ENCODE measurements around the gene ELP2.
A peak's percentile ranks its signal among the peaks of the same experiment; 100 is the strongest.
"Not testable (repeated sequence)": the region's sequence is repeated elsewhere in the genome, so short reads cannot be mapped to it uniquely, and the experiment has no call there.

The ELP2 gene

GRCh38 chr18:36203360-36203895 is 73.7 kb downstream of the ELP2 start:
- DNase-seq (ENCODE audit: low spot score in 2 of 2) (peak in 1 of 2 donors; percentile 32), ATAC-seq (no peak)
- Mint-ChIP-seq H3K27ac (no peak overlapping the region), H3K4me3 (no peak overlapping the region), H3K36me3 (no peaks in the 10 kb centered on the region), H3K9me3 (no peaks in the 10 kb centered on the region), H3K4me1 (no peaks in the 10 kb centered on the region)

GRCh38 chr18:36205166-36205565 is 75.5 kb downstream of the ELP2 start:
- ATAC-seq: no peak
- no peaks in the 10 kb centered on the region for H3K36me3 Mint-ChIP-seq
- H3K4me3 Mint-ChIP-seq: no peak overlapping the region
- H3K4me1 Mint-ChIP-seq: no peaks in the 10 kb centered on the region
- no peaks in the 10 kb centered on the region for H3K9me3 Mint-ChIP-seq
- H3K27ac Mint-ChIP-seq: no peak overlapping the region
- peak in 1 of 2 donors; percentile 18 for DNase-seq (ENCODE audit: low spot score in 2 of 2)

- no peak for DNase-seq (ENCODE audit: low spot score in 2 of 2)
- Mint-ChIP-seq H3K4me3 (no peak overlapping the region), H3K27ac (no peak overlapping the region), H3K9me3 (no peaks in the 10 kb centered on the region), H3K36me3 (no peaks in the 10 kb centered on the region), H3K4me1 (no peaks in the 10 kb centered on the region)
- no peak for ATAC-seq
Measured at GRCh38 chr18:36207303-36207702, 77.6 kb downstream of the ELP2 start.

GRCh38 chr18:36207969-36208368 is 78.3 kb downstream of the ELP2 start:
- not testable (repeated sequence) for ATAC-seq; H3K9me3 Mint-ChIP-seq; H3K36me3 Mint-ChIP-seq; H3K27ac Mint-ChIP-seq; H3K4me1 Mint-ChIP-seq; DNase-seq (ENCODE audit: low spot score in 2 of 2); H3K4me3 Mint-ChIP-seq

- H3K9me3 Mint-ChIP-seq: no peaks in the 10 kb centered on the region
- no peak overlapping the region for H3K4me3 Mint-ChIP-seq
- peak; percentile 25 for ATAC-seq
- H3K36me3 Mint-ChIP-seq: no peaks in the 10 kb centered on the region
- no peak for DNase-seq (ENCODE audit: low spot score in 2 of 2)
- no peak overlapping the region for H3K27ac Mint-ChIP-seq
- H3K4me1 Mint-ChIP-seq: no peaks in the 10 kb centered on the region
Measured at GRCh38 chr18:36211612-36212065, 81.9 kb downstream of the ELP2 start.

- Mint-ChIP-seq H3K36me3 (no peaks in the 10 kb centered on the region), H3K27ac (no peak overlapping the region)
Measured at GRCh38 chr18:36212301-36213171, 82.8 kb downstream of the ELP2 start.

GRCh38 chr18:36214811-36215210 is 85.1 kb downstream of the ELP2 start:
- no peaks in the 10 kb centered on the region for H3K36me3 Mint-ChIP-seq
- no peak overlapping the region for H3K27ac Mint-ChIP-seq
- no peak for DNase-seq (ENCODE audit: low spot score in 2 of 2)
- no peak for ATAC-seq
- H3K4me1 Mint-ChIP-seq: no peaks in the 10 kb centered on the region
- no peak overlapping the region for H3K4me3 Mint-ChIP-seq
- H3K9me3 Mint-ChIP-seq: no peaks in the 10 kb centered on the region

More at GRCh38 chr18:36212301-36213171, 82.8 kb downstream of the ELP2 start:
- no peak for DNase-seq (ENCODE audit: low spot score in 2 of 2)
- no peaks in the 10 kb centered on the region for H3K4me1 Mint-ChIP-seq
- ATAC-seq: no peak
- H3K4me3 Mint-ChIP-seq: no peak overlapping the region
- H3K9me3 Mint-ChIP-seq: no peaks in the 10 kb centered on the region

- H3K4me1 Mint-ChIP-seq: no peaks in the 10 kb centered on the region
- no peaks in the 10 kb centered on the region for H3K36me3 Mint-ChIP-seq
- H3K4me3 Mint-ChIP-seq: no peak overlapping the region
- H3K27ac Mint-ChIP-seq: no peak overlapping the region
- no peaks in the 10 kb centered on the region for H3K9me3 Mint-ChIP-seq
- DNase-seq (ENCODE audit: low spot score in 2 of 2) (no peak), ATAC-seq (peak; percentile 19)
Measured at GRCh38 chr18:36215577-36215976, 85.9 kb downstream of the ELP2 start.

GRCh38 chr18:36217348-36217747 is 87.6 kb downstream of the ELP2 start:
- H3K9me3 Mint-ChIP-seq: no peaks in the 10 kb centered on the region
- H3K4me1 Mint-ChIP-seq: no peaks in the 10 kb centered on the region
- no peak overlapping the region for H3K27ac Mint-ChIP-seq
- no peak for ATAC-seq
- DNase-seq (ENCODE audit: low spot score in 2 of 2): no peak
- H3K4me3 Mint-ChIP-seq: no peak overlapping the region
- no peaks in the 10 kb centered on the region for H3K36me3 Mint-ChIP-seq

GRCh38 chr18:36229188-36229587 is 99.5 kb downstream of the ELP2 start:
- ATAC-seq: no peak
- no peak for DNase-seq (ENCODE audit: low spot score in 2 of 2)

More at GRCh38 chr18:36229188-36229587, 99.5 kb downstream of the ELP2 start:
- peaks cover 15% of the 10 kb centered on the region for H3K9me3 Mint-ChIP-seq
- no peak overlapping the region for H3K27ac Mint-ChIP-seq
- H3K36me3 Mint-ChIP-seq: no peaks in the 10 kb centered on the region
- no peaks in the 10 kb centered on the region for H3K4me1 Mint-ChIP-seq
- no peak overlapping the region for H3K4me3 Mint-ChIP-seq

Data from stimulated activated effector memory CD8-positive, alpha-beta T cell treated with anti-CD3 and anti-CD28 coated beads, Interleukin-12 subunit alpha, Interleukin-12 subunit beta, amount 100 ng/mL, for 72 hours (primary cell).